ENCODE results near the gene CNTNAP4.

- TF ChIP-seq CTCF (IDR thresholded peaks at IDR 0.05; ENCODE audit: poor library complexity, severe bottlenecking) (no peak), EZH2 (IDR thresholded peaks at IDR 0.05; ENCODE audit: borderline replicate concordance, insufficient read depth, low read length, poor library complexity, severe bottlenecking) (no peak)
Observed at GRCh38 chr16:76490036-76490639, 212.9 kb downstream of the CNTNAP4 start.

All from neural cell (in vitro differentiated cells).